Cardiac fibroblast (primary cell): ENCODE results near the gene CDC14A.
"Not testable (repeated sequence)": the region's sequence is repeated elsewhere in the genome, so short reads cannot be mapped to it uniquely, and the experiment has no call there.

Source experiments
- DNase-seq, 2 donors: peaks; one replicate each; pipeline versions ENCODE4 v3.0.0 to v3.0.0-alpha.2; 2010; ENCODE audit warnings: low read depth in 2 of 2
- H3K4me3 ChIP-seq, 2 donors: replicated peaks in 1 of 2; 1 replicate in 1 of 2; 2 replicates in 1 of 2; pipeline ENCODE4 v1.5.1; 2011; ENCODE audit warnings: low read depth in 2 of 2, low read length in 2 of 2, mild to moderate bottlenecking in 2 of 2, moderate library complexity in 1 of 2
- CTCF ChIP-seq: IDR thresholded peaks from one replicate; pipeline ENCODE4 v1.5.1; 2011; ENCODE audit warnings: low read depth, mild to moderate bottlenecking, low read length, inconsistent platforms

Gene CDC14A

GRCh38 chr1:100362821-100363466, 10.6 kb downstream of the CDC14A start:
- DNase-seq = no peak

GRCh38 chr1:100363831-100364230, 11.5 kb downstream of the CDC14A start:
- DNase-seq = no peak
- H3K4me3 ChIP-seq = no peak overlapping the region
- TF ChIP-seq CTCF = no peak

More at GRCh38 chr1:100362821-100363466, 10.6 kb downstream of the CDC14A start:
- no peak overlapping the region for H3K4me3 ChIP-seq
- TF ChIP-seq CTCF = no peak

GRCh38 chr1:100364697-100365096, 12.4 kb downstream of the CDC14A start:
- H3K4me3 ChIP-seq = no peak overlapping the region
- DNase-seq = no peak
- no peak for TF ChIP-seq CTCF

- TF ChIP-seq CTCF = no peak
- DNase-seq = no peak
- H3K4me3 ChIP-seq = no peak overlapping the region
Observed at GRCh38 chr1:100366209-100366525, 13.9 kb downstream of the CDC14A start.

GRCh38 chr1:100369339-100369738, 17.0 kb downstream of the CDC14A start:
- not testable (repeated sequence) for H3K4me3 ChIP-seq, DNase-seq

- DNase-seq, H3K4me3 ChIP-seq: not testable (repeated sequence)
Observed at GRCh38 chr1:100373953-100374352, 21.6 kb downstream of the CDC14A start.

GRCh38 chr1:100376890-100377289, 24.6 kb downstream of the CDC14A start:
- H3K4me3 ChIP-seq, DNase-seq: not testable (repeated sequence)

- no peak overlapping the region for H3K4me3 ChIP-seq
- no peak for TF ChIP-seq CTCF
- DNase-seq = no peak
Observed at GRCh38 chr1:100377590-100378361, 25.5 kb downstream of the CDC14A start.
